ENCODE measurements around the gene TPT1.

TPT1 gene

GRCh38 chr13:45335397-45336024, 5.5 kb downstream of the TPT1 start:
- no peak for DNase-seq (ENCODE audit: low read depth in 4 of 4, low spot score in 1 of 4)

- DNase-seq (ENCODE audit: low read depth in 4 of 4, low spot score in 1 of 4) = no peak
Measured at GRCh38 chr13:45333977-45334922, 6.7 kb downstream of the TPT1 start.

- no peak for DNase-seq (ENCODE audit: low read depth in 4 of 4, low spot score in 1 of 4)
Measured at GRCh38 chr13:45333251-45333976, 7.6 kb downstream of the TPT1 start.

GRCh38 chr13:45332831-45333219, 8.2 kb downstream of the TPT1 start:
- no peak for DNase-seq (ENCODE audit: low read depth in 4 of 4, low spot score in 1 of 4)

GRCh38 chr13:45332036-45332830, 8.8 kb downstream of the TPT1 start:
- no peak for DNase-seq (ENCODE audit: low read depth in 4 of 4, low spot score in 1 of 4)

- no peak for DNase-seq (ENCODE audit: low read depth in 4 of 4, low spot score in 1 of 4)
Measured at GRCh38 chr13:45331692-45332035, 9.3 kb downstream of the TPT1 start.

GRCh38 chr13:45331123-45331619, 9.8 kb downstream of the TPT1 start:
- no peak for DNase-seq (ENCODE audit: low read depth in 4 of 4, low spot score in 1 of 4)

GRCh38 chr13:45328661-45329111, 12.3 kb downstream of the TPT1 start:
- DNase-seq (ENCODE audit: low read depth in 4 of 4, low spot score in 1 of 4) = no peak

GRCh38 chr13:45327253-45327955, 13.6 kb downstream of the TPT1 start:
- no peak for DNase-seq (ENCODE audit: low read depth in 4 of 4, low spot score in 1 of 4)

- DNase-seq (ENCODE audit: low read depth in 4 of 4, low spot score in 1 of 4) = no peak
Measured at GRCh38 chr13:45325806-45326205, 15.2 kb downstream of the TPT1 start.

GRCh38 chr13:45320876-45321629, 19.9 kb downstream of the TPT1 start:
- DNase-seq (ENCODE audit: low read depth in 4 of 4, low spot score in 1 of 4) = no peak

- no peak for DNase-seq (ENCODE audit: low read depth in 4 of 4, low spot score in 1 of 4)
Measured at GRCh38 chr13:45316996-45317395, 24.0 kb downstream of the TPT1 start.

GRCh38 chr13:45316338-45316737, 24.6 kb downstream of the TPT1 start:
- DNase-seq (ENCODE audit: low read depth in 4 of 4, low spot score in 1 of 4) = no peak

- DNase-seq (ENCODE audit: low read depth in 4 of 4, low spot score in 1 of 4) = no peak
Measured at GRCh38 chr13:45315520-45316167, 25.3 kb downstream of the TPT1 start.

GRCh38 chr13:45314822-45315221, 26.2 kb downstream of the TPT1 start:
- DNase-seq (ENCODE audit: low read depth in 4 of 4, low spot score in 1 of 4) = no peak

GRCh38 chr13:45310341-45311131, 30.4 kb downstream of the TPT1 start:
- no peak for DNase-seq (ENCODE audit: low read depth in 4 of 4, low spot score in 1 of 4)

- no peak for DNase-seq (ENCODE audit: low read depth in 4 of 4, low spot score in 1 of 4)
Measured at GRCh38 chr13:45306966-45307365, 34.0 kb downstream of the TPT1 start.

- no peak for DNase-seq (ENCODE audit: low read depth in 4 of 4, low spot score in 1 of 4)
Measured at GRCh38 chr13:45305079-45305478, 35.9 kb downstream of the TPT1 start.
